ENCODE data around the gene R3HDM4.
"Not testable (repeated sequence)": the region's sequence is repeated elsewhere in the genome, so short reads cannot be mapped to it uniquely, and the experiment has no call there.

- TF ChIP-seq, protein P1, sequence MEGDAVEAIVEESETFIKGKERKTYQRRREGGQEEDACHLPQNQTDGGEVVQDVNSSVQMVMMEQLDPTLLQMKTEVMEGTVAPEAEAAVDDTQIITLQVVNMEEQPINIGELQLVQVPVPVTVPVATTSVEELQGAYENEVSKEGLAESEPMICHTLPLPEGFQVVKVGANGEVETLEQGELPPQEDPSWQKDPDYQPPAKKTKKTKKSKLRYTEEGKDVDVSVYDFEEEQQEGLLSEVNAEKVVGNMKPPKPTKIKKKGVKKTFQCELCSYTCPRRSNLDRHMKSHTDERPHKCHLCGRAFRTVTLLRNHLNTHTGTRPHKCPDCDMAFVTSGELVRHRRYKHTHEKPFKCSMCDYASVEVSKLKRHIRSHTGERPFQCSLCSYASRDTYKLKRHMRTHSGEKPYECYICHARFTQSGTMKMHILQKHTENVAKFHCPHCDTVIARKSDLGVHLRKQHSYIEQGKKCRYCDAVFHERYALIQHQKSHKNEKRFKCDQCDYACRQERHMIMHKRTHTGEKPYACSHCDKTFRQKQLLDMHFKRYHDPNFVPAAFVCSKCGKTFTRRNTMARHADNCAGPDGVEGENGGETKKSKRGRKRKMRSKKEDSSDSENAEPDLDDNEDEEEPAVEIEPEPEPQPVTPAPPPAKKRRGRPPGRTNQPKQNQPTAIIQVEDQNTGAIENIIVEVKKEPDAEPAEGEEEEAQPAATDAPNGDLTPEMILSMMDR (IDR thresholded peaks at IDR 0.05), result not testable (repeated sequence)
- not testable (repeated sequence) for TF ChIP-seq ZFX (IDR thresholded peaks at IDR 0.05; ENCODE audit: borderline replicate concordance)
Observed at GRCh38 chr19:853614-854220, 59.3 kb downstream of the R3HDM4 start.

Data from 22Rv1 (cell line).